ENCODE results near the gene AKR7A2.

AKR7A2 gene

DNA sequence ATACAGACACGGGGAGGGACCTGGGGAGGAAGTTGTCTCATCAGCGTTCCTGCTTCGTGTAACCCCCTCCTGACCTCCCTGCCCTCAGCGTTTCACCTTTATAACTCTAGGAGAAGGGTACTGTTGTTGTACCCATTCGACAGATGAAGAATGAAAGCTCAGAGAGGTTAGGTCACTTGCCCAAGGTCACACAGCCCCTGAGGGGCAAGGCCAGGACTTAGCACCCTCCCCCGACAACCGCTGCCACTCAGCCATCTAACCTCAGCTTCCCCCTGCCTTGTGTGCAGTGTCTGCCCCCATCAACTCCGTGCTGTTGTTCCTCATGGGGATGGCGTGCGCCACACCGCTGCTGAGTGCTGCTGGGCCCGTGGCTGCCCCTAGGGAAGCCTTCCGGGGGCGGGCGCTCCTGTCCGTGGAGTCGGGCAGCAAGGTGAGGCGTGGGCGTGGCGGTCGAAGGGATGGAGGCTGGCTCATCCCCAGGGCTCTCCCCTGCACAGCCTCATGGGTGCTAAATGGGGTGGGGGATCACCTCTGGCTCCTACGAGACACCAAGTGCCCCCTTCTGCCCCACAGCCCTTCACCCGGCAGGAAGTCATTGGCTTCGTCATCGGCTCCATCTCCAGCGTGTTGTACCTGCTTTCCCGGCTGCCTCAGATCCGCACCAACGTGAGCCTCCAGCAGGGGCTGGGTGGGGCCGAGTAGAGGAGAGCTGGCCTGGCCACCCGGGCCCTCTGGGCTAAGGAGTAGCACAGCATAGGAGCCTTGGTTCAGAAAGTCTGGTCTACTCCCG lies 14.2 kb upstream of the AKR7A2 start:
- no peak for DNase-seq (ENCODE audit: low read depth, low spot score)

DNA sequence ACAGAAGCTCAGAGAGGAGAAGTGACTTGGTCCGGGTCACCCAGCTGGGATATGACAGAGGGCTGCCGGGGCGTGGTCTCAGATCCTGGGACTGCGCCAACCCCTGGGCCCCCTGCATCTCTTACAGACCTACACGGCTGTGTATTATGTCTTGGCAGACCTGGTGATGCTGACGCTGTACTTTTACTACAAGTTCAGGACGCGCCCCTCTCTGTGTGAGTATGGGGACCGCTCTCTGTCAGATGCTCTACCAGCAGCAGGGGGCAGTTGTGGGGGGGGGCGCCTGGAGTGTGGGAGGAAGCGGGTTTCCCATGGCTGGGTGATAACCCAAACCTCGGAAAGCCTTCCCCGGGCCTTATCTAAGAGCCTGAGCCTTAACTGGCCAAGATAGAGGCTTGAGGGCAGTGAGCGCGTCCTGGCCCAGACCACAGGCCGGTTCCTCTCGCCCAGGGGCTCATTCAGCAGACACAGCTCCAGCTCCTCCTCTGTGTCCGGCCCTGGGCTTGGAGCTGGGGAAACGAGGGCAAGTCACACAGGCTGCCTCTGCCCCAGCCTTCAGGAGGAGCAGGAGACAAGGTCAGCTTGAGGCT lies 13.5 kb upstream of the AKR7A2 start:
- DNase-seq (ENCODE audit: low read depth, low spot score): no peak

DNA sequence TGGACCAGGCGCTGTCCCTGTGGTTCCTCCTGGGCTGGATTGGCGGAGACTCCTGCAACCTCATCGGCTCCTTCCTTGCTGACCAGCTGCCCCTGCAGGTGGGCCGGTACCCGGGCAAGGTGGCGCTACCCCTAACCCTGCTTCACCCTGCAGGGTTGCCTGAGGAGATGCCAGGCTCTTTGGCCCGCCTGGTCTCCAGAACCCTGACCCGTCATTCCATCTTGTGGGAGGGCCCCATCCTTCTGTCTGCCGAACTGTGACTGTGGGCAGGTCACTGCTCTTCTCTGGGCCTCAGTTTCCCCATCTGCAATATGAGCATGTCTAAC lies 12.7 kb upstream of the AKR7A2 start:
- DNase-seq (ENCODE audit: low read depth, low spot score): no peak

DNA sequence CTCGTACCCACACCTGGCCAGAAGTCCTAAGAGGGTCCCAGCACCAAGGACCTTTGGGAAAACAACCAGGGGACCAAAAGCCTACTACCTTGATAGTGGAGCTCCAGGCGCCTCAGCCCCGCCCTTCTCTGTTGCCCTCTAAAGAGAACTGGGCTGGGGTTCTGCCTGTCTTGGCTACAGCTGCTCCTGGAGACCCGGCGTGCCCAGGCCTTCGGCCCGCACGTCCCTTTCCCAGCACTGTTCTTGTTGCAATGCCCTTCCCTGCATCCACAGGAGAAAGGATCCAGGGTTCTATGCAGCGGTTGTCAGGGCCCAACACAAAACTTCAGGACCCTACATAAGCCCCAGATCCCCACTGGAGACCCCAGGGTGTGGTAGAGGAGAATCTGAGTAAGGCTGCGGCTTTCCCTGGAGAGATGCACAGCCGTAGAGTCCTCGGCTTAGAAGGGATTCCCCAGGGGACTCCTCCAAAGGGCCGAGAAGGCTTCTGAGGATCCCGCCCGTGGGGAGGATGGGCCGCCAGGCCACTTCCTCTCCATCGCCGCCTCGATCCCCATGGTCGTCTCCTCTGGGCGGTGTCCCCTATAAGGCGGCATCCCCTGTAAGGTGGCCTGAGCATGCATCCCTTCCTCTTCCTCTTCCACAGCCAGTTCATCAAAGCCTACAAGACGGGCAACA lies 12.2 kb upstream of the AKR7A2 start:
- DNase-seq (ENCODE audit: low read depth, low spot score): no peak

DNA sequence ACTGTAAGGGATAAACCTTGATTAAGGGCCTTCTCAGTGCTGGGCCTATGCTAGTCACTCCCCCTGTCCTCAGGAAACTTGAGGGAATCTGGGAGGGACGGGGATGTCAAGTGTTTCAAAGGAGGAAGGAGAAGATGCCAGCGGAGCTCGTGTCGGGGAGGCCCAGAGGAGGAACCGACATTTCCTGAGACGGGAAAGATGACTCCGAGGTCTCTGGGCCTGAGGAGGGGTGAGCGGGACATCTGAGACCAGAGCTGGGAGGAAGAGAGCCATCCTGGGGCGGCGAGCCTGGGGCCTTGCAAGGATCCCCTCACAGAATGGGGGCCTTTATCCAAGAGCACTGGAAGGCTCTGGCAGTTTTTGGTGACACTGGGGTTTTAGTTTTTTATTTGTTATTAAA lies 10.5 kb upstream of the AKR7A2 start:
- DNase-seq (ENCODE audit: low read depth, low spot score): no peak

DNA sequence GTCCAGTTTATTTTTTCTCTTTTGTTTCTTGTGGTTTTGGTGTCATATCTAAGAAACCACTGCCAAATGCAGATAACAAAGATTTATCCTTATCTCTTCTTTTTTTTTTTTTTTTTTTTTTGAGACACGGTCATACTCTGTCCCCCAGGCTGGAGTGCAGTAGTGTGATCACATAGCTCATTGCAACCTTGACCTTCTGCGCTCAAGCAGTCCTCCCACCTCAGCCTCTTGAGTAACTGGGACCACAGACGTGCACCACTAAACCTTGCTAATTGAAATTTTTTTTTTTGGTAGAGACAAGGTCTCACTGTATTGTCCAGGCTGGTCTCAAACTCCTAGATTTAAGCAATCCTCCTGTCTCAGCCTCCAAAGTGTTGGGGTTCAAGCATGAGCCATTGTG lies 9.1 kb upstream of the AKR7A2 start:
- DNase-seq (ENCODE audit: low read depth, low spot score): no peak

DNA sequence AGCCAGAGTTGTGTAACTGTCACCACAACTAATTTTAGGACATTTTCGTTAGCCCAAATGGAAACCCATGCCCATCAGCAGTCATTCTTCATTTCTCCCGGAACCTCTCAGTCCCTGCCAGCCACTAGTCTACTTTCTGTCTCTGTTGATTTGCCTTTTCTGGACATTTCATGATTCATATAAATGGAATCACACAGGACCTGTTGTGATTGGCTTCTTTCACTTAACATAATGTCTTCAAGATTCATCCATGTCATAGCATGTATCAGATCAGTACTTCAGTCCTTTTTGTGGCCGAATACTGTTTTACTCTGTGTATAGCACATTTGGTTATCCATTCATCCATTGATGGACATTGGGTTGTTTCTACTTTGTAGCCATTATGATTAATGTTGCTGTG lies 7.3 kb upstream of the AKR7A2 start:
- DNase-seq (ENCODE audit: low read depth, low spot score): no peak

DNA sequence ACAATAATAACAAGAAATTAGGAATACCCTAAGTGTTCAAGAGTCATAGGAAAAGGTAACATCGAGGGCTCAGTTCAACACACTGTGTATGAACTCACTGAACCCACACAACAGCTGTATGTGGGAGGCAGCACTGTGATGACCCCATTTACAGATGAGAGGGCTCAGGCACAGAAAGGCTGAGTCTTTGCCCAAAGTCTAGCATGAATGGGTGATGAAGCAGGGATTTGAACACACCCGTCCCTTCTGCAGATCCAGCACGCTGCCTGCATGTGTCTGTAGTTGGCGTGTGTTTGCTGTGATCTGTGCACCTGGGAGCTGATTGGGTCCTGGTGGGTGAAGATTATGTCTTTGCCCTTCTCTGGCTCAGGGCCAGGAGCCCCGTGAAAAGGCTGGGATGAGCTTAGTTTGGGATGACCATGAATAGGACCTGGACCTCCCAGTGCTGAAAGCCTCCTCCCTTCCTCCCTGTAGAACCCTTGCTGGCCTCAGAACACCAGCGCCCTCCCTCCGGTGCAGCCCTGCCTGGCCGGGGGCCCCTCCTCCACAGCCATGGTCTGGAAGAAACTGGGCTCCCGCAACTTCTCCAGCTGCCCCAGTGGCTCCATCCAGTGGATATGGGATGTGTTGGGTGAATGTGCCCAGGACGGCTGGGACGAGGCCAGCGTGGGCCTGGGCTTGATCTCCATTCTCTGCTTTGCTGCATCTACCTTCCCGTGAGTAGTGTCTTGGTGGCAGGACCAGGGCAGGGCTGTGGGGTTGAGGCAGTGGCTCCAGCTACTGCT lies 5.4 kb upstream of the AKR7A2 start:
- no peak for DNase-seq (ENCODE audit: low read depth, low spot score)

DNA sequence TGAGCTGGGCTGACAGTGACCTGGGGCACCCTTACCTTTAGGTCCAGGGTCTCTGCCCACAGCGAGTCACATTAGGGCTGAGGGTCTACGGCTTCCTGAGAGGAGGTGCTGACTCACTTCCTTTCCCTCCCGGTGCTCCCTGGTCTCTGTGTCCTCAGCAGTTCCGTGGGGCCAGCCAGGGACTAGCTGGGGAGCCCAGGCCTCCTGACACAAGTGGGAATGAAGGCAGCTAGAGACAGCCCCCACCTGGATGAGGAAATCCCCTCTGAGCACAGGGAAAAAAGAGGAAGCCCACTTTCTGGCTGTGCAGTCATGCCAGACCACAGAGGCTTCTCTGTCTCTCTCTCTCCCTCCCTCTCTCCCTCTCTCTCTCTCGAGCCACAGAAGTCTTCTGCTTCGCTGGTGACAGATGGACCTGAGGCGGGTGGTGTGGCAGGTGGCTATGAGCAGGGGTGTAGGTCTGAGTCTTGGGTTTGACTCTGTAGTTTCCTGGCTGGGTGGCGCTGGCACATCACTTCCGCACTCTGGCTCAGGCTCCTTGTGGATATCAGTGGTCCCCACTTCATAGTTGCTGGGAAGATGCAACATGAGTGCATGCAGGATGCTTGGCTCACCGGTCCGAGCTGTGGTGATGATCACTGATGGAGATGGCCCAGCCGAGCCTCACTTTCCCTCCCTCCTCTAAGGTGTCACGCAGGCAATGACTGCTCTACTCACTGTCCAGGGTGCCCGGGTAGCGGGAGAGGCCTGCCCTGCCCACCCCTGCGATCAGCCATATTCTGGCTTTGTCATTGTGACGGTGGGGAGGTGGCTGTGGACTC lies 3.6 kb upstream of the AKR7A2 start:
- DNase-seq (ENCODE audit: low read depth, low spot score): no peak

DNA sequence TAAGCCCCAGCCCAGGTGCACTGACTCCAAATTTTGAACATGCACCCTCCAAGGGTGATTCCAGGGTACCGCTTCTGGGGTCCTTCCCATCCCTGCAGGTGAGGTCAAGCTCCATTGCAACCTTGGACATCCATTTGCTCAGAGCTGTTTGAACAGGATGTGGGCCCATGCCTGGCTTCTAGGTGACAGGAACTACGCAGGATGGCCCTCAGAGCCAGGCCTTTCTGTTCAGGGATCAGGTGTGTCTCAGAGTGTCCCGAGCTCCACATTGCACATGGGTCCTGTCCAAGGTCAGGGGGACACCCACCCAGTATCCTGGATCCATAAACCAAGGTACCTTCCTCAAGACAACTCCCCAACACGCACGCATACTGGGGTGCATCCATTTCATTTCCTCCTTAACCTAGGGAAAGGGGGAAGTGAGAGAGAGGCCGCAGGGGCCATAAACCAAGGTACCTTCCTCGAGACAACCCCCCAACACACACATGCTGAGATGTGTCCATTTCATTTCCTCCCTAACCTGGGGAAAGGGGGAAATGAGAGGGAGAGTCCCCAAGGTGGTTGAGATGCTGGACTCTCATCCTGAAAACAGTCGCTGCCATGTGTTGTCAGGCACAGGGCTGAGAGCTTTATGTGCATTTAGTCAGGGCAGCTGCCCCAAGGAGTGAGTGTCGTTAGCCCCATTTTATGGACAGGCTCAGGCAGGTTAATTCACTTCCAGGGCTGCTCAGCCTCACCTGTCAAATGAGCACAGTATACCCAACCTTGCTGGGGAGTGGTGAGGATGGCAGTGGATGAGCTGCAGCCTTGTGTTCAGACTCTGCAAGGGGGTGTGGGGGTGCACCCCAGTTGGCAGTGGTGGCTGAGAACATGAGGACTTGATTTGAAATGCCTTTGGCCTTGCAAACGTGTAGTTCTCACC lies 2.3 kb upstream of the AKR7A2 start:
- DNase-seq (ENCODE audit: low read depth, low spot score): no peak

DNA sequence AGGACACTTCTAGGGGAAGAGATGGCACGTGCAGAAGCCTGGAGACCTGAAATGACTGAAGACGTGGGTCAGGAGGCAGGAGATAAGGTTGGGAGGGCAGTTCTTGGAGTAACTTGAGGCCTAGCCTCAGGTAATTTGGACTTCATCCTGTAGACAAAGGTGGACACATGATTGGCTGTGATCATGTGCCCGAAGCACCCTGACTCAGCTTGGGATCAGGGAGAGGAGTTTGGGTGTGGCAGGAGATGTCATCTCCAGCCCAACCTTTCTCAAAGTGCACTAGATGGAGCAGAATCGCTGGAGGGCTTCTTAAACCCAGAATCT lies 1.7 kb upstream of the AKR7A2 start:
- DNase-seq (ENCODE audit: low read depth, low spot score): no peak

DNA sequence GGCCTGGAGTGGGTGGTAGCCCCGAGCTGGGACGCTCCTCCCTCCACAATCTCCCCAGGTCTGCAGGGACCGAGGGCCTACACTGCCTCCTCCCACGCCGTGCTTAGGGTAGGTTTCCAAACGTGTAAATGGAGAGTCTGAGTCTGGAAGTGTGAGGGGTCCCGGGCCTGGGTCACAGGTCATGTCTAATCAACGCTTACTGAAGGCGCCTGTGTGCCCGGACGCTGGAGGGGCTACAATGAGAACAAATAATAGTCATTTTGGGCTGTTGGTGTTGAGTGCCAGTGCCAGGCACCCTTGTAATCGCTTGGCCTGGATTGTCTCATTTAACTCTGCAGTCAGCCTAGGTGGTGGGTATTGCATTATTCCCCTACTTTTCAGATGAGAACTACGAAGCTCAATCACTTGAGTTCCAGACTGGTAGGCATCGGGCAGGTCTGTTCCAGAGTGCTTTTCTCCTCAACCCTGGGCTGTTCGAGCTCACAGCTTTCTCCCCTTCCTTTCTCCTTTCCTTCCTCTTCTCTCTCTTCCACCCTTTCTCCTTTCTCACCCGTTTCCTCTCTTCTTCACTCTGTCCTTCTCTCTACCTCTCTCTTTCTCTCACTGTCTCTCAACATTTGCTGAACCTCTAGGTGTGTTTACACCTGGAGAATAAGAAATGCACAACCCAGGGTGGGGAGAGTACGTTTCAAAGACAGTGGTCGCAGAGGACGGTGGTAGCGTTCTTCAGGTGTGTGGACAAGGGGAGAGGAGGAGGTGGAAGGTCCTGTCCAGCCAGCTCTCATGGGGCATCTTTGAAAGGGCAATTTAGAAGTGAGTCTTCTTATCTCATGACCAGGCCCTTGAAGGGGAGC lies 1.1 kb upstream of the AKR7A2 start:
- DNase-seq (ENCODE audit: low read depth, low spot score): no peak

DNA sequence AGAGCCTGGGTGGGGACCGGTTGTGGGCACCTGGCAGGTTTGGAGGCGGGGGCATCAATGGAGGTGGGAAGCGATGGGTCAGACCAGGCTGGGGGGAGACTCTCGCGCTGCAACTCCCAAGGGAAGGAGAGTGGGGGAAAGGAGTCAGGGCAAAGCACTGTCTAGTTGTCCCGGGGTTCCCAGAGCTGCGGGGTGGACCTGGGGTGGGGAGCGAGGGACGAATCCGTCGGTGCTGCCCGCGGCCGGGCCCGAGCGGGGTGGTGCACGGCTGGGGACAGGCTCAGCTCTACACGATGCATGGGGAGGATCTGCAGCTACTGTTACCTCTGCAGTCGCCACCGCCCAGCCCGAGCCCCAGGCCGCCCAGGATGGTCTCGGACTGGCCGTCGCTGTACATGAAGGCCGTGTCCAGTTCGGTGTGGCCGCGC lies 427 bp downstream of the AKR7A2 start:
- DNase-seq (ENCODE audit: low read depth, low spot score): no peak

DNA sequence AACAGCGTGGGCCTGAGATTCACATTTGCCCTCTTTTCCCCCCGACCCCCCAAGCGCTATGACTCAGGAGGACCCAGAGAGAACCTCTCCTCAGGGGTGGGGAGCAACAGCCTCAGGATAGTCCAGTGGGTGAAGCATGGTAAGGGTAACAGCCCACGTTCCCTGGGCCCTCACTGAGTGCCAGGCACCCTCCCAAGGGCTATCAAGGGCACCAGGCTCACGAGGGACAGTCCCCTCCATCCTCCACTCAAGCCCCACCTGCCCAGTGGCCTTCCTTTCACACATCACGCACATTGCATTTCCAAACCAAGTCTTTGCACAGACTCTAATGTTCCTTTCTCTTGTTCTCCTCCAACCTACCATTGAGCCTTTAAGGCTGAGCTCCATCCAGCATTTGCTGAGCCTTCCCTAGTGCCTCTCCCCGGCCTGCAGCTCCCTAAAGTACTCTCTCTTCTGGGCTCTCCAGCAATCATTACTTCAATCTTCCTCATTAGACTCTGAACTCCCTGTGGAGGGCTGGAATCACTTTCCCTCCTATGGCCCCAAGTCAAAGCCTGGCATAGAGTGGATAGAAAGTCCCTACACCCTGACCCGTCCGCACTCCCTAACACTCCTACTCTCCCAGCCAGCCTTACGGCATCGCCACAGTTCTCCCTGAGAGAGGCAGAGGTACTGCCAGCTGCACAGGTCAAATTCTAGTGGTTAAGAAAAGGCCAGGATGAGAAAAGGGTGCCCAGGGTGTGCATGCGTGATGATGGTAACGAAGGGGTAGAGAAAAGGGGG lies 1.0 kb downstream of the AKR7A2 start:
- DNase-seq (ENCODE audit: low read depth, low spot score): no peak

DNA sequence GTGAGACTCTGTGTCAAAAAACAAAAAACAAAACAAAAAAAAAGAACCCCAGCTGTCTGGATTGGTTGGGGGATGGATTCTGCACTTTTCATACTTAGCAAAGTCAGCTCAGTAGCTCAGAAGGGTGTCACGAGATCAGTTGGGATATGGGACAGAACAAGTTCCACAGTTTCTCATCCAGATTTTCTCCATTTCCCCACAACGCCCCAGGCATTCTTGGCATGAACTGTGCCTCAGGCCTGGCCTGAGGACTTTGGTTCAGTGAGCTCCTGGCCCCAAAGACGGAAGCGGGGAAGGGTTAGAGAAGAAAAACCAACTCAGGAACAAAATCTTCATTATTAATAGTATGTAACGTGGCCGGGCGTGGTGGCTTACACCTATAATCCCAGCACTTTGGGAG lies 1.9 kb downstream of the AKR7A2 start:
- no peak for DNase-seq (ENCODE audit: low read depth, low spot score)

DNA sequence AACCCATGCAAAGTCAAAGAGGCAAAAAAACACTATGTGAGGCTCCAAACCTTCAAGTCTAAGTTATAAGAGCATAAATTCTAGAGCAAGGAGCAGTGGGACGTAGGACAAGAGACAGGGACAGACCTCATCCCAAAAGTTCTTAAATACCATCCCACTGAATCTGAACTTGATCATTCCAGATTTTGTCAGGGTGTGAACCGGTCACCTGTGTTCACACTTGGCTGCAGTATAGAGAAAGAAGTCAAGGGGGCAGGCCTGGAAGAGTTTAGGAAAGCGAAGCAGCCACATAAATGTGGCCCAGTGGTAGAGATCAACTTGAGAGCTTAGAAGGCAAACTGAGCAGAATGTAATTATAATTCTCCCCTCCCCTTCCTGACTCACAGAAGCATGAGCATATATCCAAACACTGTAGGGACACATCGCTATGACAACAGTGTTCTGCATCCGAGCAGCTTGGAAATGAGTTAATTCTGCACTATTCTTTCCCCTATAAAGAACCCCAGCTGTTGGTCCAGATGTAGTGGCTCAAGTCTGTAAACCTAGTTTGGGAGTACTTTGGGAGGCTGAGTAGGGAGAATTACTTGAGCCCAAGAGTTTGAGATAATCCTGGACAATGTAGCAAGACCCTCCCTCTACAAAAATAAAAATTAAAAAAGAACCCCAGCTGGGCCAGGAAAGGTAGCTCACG lies 2.7 kb downstream of the AKR7A2 start:
- DNase-seq (ENCODE audit: low read depth, low spot score): no peak

DNA sequence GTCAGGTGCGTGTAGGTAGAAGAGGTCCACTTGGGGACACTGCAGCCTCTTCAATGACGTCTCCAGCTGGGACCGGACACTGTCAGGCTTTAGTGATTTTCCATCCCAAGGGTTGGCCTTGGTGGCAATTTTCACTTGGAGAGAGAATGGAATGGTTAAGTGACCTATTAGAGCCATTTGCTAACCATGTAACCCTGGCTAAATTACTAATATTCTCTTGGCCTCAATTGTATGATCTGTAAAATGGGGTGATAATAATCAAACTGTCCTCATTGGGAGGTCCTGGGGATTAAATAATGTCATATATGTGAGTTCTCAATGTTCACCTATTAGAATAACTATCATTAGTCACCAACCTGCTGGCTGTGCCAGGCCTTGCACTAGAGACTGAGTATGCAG lies 3.4 kb downstream of the AKR7A2 start:
- no peak for DNase-seq (ENCODE audit: low read depth, low spot score)

DNA sequence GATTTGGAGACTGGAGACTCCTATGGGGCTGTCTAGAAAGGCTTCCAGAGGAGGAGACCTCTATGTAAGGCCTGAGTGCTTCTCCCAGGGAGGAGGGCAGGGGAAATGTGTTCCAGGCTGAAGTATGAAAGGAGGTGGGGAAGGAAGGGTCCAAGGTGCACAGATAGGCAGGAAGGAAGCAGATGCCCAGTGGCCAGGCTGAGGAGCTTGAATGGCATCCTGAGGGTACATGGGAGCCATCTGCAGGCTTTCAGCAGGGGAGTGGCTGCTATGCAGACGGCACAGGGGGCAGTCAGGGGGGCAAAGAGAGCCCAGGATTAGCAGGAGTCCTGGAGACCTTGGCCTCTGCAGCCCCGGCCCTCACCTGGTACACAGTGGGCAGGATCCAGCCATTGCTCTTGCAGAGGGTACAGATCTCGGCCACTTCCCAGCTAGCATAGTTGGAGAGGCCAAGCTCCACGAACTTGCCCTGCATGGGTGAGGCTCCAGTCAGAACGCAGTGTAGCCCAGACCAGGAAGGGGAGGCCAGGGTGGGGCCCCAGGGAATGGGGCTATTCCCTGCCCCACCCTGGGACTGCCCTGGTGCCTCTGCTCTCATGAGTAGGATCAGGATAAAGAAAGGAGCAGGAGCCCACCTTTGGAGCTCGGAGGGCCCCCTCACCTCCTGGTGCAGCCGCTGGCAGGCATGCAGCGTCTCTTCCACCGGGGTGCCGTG lies 4.0 kb downstream of the AKR7A2 start:
- DNase-seq (ENCODE audit: low read depth, low spot score): no peak
